ENCODE results near the gene SLC25A4.
"Not testable (repeated sequence)": the region's sequence is repeated elsewhere in the genome, so short reads cannot be mapped to it uniquely, and the experiment has no call there.

Gene SLC25A4

GRCh38 chr4:185142912-185143600, at the start of gene SLC25A4:
TSS of gene SLC25A4 (plus strand) at chr4:185143266. CDS start at chr4:185143373, 107 bp downstream.
- Histone ChIP-seq H3K36me3 (ENCODE audit: control insufficient read depth, low read depth, low read length) (peaks cover 22% of the 10 kb centered on the region), H3K27ac (ENCODE audit: low read length) (no peak within 1 kb of the TSS), H3K4me1 (ENCODE audit: control insufficient read depth, low read depth, low read length) (peaks cover 11% of the 10 kb centered on the region), H3K27me3 (ENCODE audit: control insufficient read depth, insufficient read depth, low read length) (peaks cover 12% of the 10 kb centered on the region), H3K4me3 (ENCODE audit: low read length) (peak within 1 kb of the TSS; percentile 91), H3K9ac (ENCODE audit: low read length) (peak within 1 kb of the TSS; percentile 55), H3K9me3 (ENCODE audit: control insufficient read depth, low read depth, low read length) (no peaks in the 10 kb centered on the region)

- Histone ChIP-seq H3K36me3 (ENCODE audit: control insufficient read depth, low read depth, low read length) (no peaks in the 10 kb centered on the region), H3K27me3 (ENCODE audit: control insufficient read depth, insufficient read depth, low read length) (no peaks in the 10 kb centered on the region), H3K9ac (ENCODE audit: low read length) (no peak overlapping the region), H3K9me3 (ENCODE audit: control insufficient read depth, low read depth, low read length) (no peaks in the 10 kb centered on the region), H3K4me1 (ENCODE audit: control insufficient read depth, low read depth, low read length) (peaks cover 4% of the 10 kb centered on the region), H3K4me3 (ENCODE audit: low read length) (no peak overlapping the region), H3K27ac (ENCODE audit: low read length) (no peak overlapping the region)
Observed at GRCh38 chr4:185093603-185094002, 49.5 kb upstream of the SLC25A4 start.

GRCh38 chr4:185096032-185096653, 46.9 kb upstream of the SLC25A4 start:
- peaks cover 4% of the 10 kb centered on the region for H3K4me1 ChIP-seq (ENCODE audit: control insufficient read depth, low read depth, low read length)
- H3K4me3 ChIP-seq (ENCODE audit: low read length): no peak overlapping the region
- H3K27ac ChIP-seq (ENCODE audit: low read length): no peak overlapping the region
- H3K9ac ChIP-seq (ENCODE audit: low read length): no peak overlapping the region
- H3K9me3 ChIP-seq (ENCODE audit: control insufficient read depth, low read depth, low read length): no peaks in the 10 kb centered on the region
- no peaks in the 10 kb centered on the region for H3K36me3 ChIP-seq (ENCODE audit: control insufficient read depth, low read depth, low read length)
- H3K27me3 ChIP-seq (ENCODE audit: control insufficient read depth, insufficient read depth, low read length): no peaks in the 10 kb centered on the region

- H3K9me3 ChIP-seq (ENCODE audit: control insufficient read depth, low read depth, low read length): no peaks in the 10 kb centered on the region
- no peak overlapping the region for H3K4me3 ChIP-seq (ENCODE audit: low read length)
- H3K4me1 ChIP-seq (ENCODE audit: control insufficient read depth, low read depth, low read length): peaks cover 4% of the 10 kb centered on the region
- H3K27ac ChIP-seq (ENCODE audit: low read length): no peak overlapping the region
- no peaks in the 10 kb centered on the region for H3K36me3 ChIP-seq (ENCODE audit: control insufficient read depth, low read depth, low read length)
- H3K9ac ChIP-seq (ENCODE audit: low read length): no peak overlapping the region
- H3K27me3 ChIP-seq (ENCODE audit: control insufficient read depth, insufficient read depth, low read length): no peaks in the 10 kb centered on the region
Observed at GRCh38 chr4:185098474-185098873, 44.6 kb upstream of the SLC25A4 start.

- no peak overlapping the region for H3K9ac ChIP-seq (ENCODE audit: low read length)
- H3K9me3 ChIP-seq (ENCODE audit: control insufficient read depth, low read depth, low read length): no peaks in the 10 kb centered on the region
- H3K36me3 ChIP-seq (ENCODE audit: control insufficient read depth, low read depth, low read length): no peaks in the 10 kb centered on the region
- H3K27ac ChIP-seq (ENCODE audit: low read length): no peak overlapping the region
- H3K4me1 ChIP-seq (ENCODE audit: control insufficient read depth, low read depth, low read length): peaks cover 4% of the 10 kb centered on the region
- H3K27me3 ChIP-seq (ENCODE audit: control insufficient read depth, insufficient read depth, low read length): no peaks in the 10 kb centered on the region
- H3K4me3 ChIP-seq (ENCODE audit: low read length): no peak overlapping the region
Observed at GRCh38 chr4:185099024-185099682, 43.9 kb upstream of the SLC25A4 start.

- no peaks in the 10 kb centered on the region for H3K27me3 ChIP-seq (ENCODE audit: control insufficient read depth, insufficient read depth, low read length)
- no peak overlapping the region for H3K4me3 ChIP-seq (ENCODE audit: low read length)
- no peaks in the 10 kb centered on the region for H3K9me3 ChIP-seq (ENCODE audit: control insufficient read depth, low read depth, low read length)
- no peak overlapping the region for H3K27ac ChIP-seq (ENCODE audit: low read length)
- no peak overlapping the region for H3K9ac ChIP-seq (ENCODE audit: low read length)
- H3K4me1 ChIP-seq (ENCODE audit: control insufficient read depth, low read depth, low read length): peaks cover 4% of the 10 kb centered on the region
- no peaks in the 10 kb centered on the region for H3K36me3 ChIP-seq (ENCODE audit: control insufficient read depth, low read depth, low read length)
Observed at GRCh38 chr4:185099940-185100339, 43.1 kb upstream of the SLC25A4 start.

- Histone ChIP-seq H3K4me1 (ENCODE audit: control insufficient read depth, low read depth, low read length) (no peaks in the 10 kb centered on the region), H3K9me3 (ENCODE audit: control insufficient read depth, low read depth, low read length) (no peaks in the 10 kb centered on the region), H3K36me3 (ENCODE audit: control insufficient read depth, low read depth, low read length) (no peaks in the 10 kb centered on the region), H3K27ac (ENCODE audit: low read length) (no peak overlapping the region), H3K27me3 (ENCODE audit: control insufficient read depth, insufficient read depth, low read length) (no peaks in the 10 kb centered on the region), H3K9ac (ENCODE audit: low read length) (no peak overlapping the region), H3K4me3 (ENCODE audit: low read length) (no peak overlapping the region)
Observed at GRCh38 chr4:185100423-185100822, 42.6 kb upstream of the SLC25A4 start.

- Histone ChIP-seq H3K27ac (ENCODE audit: low read length) (no peak overlapping the region), H3K27me3 (ENCODE audit: control insufficient read depth, insufficient read depth, low read length) (no peaks in the 10 kb centered on the region), H3K4me3 (ENCODE audit: low read length) (no peak overlapping the region), H3K9me3 (ENCODE audit: control insufficient read depth, low read depth, low read length) (no peaks in the 10 kb centered on the region), H3K36me3 (ENCODE audit: control insufficient read depth, low read depth, low read length) (no peaks in the 10 kb centered on the region), H3K4me1 (ENCODE audit: control insufficient read depth, low read depth, low read length) (peaks cover 5% of the 10 kb centered on the region), H3K9ac (ENCODE audit: low read length) (no peak overlapping the region)
Observed at GRCh38 chr4:185101354-185101890, 41.6 kb upstream of the SLC25A4 start.

GRCh38 chr4:185104733-185105132, 38.3 kb upstream of the SLC25A4 start:
- H3K9me3 ChIP-seq (ENCODE audit: control insufficient read depth, low read depth, low read length): no peaks in the 10 kb centered on the region
- no peaks in the 10 kb centered on the region for H3K36me3 ChIP-seq (ENCODE audit: control insufficient read depth, low read depth, low read length)
- no peak overlapping the region for H3K4me3 ChIP-seq (ENCODE audit: low read length)
- H3K9ac ChIP-seq (ENCODE audit: low read length): no peak overlapping the region
- no peaks in the 10 kb centered on the region for H3K27me3 ChIP-seq (ENCODE audit: control insufficient read depth, insufficient read depth, low read length)
- H3K4me1 ChIP-seq (ENCODE audit: control insufficient read depth, low read depth, low read length): peaks cover 29% of the 10 kb centered on the region
- H3K27ac ChIP-seq (ENCODE audit: low read length): no peak overlapping the region

GRCh38 chr4:185106353-185106752, 36.7 kb upstream of the SLC25A4 start:
- H3K9me3 ChIP-seq (ENCODE audit: control insufficient read depth, low read depth, low read length): no peaks in the 10 kb centered on the region
- H3K27me3 ChIP-seq (ENCODE audit: control insufficient read depth, insufficient read depth, low read length): no peaks in the 10 kb centered on the region
- no peak overlapping the region for H3K27ac ChIP-seq (ENCODE audit: low read length)
- H3K9ac ChIP-seq (ENCODE audit: low read length): no peak overlapping the region
- no peak overlapping the region for H3K4me3 ChIP-seq (ENCODE audit: low read length)
- no peaks in the 10 kb centered on the region for H3K36me3 ChIP-seq (ENCODE audit: control insufficient read depth, low read depth, low read length)
- peaks cover 31% of the 10 kb centered on the region for H3K4me1 ChIP-seq (ENCODE audit: control insufficient read depth, low read depth, low read length)

GRCh38 chr4:185107574-185107973, 35.5 kb upstream of the SLC25A4 start:
- H3K9me3 ChIP-seq (ENCODE audit: control insufficient read depth, low read depth, low read length); H3K27me3 ChIP-seq (ENCODE audit: control insufficient read depth, insufficient read depth, low read length); H3K9ac ChIP-seq (ENCODE audit: low read length); H3K36me3 ChIP-seq (ENCODE audit: control insufficient read depth, low read depth, low read length): not testable (repeated sequence)
- peaks cover 31% of the 10 kb centered on the region for H3K4me1 ChIP-seq (ENCODE audit: control insufficient read depth, low read depth, low read length)
- H3K27ac ChIP-seq (ENCODE audit: low read length): peak overlapping the region; percentile 15
- peak overlapping the region; percentile 29 for H3K4me3 ChIP-seq (ENCODE audit: low read length)

Measured in iPS-18a (cell line).